ENCODE measurements around the gene IGSF21. TPM values are rescaled to one million over a fixed set of nuclear protein-coding genes. Genes with fewer than 3 reads are reported as not detected.

Gene IGSF21
- total RNA-seq, 1 donor from 2014 or later: 4.4 TPM

GRCh38 chr1:18341291-18342069, 233.9 kb downstream of the IGSF21 start:
- Mint-ChIP-seq H3K27me3 (ENCODE audit: unreplicated experiment) (no peaks in the 10 kb centered on the region), H3K9me3 (ENCODE audit: unreplicated experiment) (no peaks in the 10 kb centered on the region), H3K27ac (ENCODE audit: unreplicated experiment) (no peak overlapping the region), H3K4me3 (ENCODE audit: unreplicated experiment) (no peak overlapping the region), H3K4me1 (ENCODE audit: unreplicated experiment) (no peaks in the 10 kb centered on the region), H3K36me3 (ENCODE audit: low read depth, unreplicated experiment) (no peaks in the 10 kb centered on the region)
- DNase-seq (ENCODE audit: low spot score): no peak
- no peak for TF ChIP-seq CTCF (IDR thresholded peaks at IDR 0.05; ENCODE audit: unreplicated experiment)

- DNase-seq (ENCODE audit: low spot score): no peak
- H3K36me3 Mint-ChIP-seq (ENCODE audit: low read depth, unreplicated experiment): no peaks in the 10 kb centered on the region
Observed at GRCh38 chr1:18342744-18343143, 235.1 kb downstream of the IGSF21 start.

GRCh38 chr1:18343581-18343980, 236.0 kb downstream of the IGSF21 start:
- Mint-ChIP-seq H3K27me3 (ENCODE audit: unreplicated experiment) (peaks cover 2% of the 10 kb centered on the region), H3K4me1 (ENCODE audit: unreplicated experiment) (no peaks in the 10 kb centered on the region), H3K4me3 (ENCODE audit: unreplicated experiment) (no peak overlapping the region), H3K36me3 (ENCODE audit: low read depth, unreplicated experiment) (no peaks in the 10 kb centered on the region), H3K27ac (ENCODE audit: unreplicated experiment) (no peak overlapping the region), H3K9me3 (ENCODE audit: unreplicated experiment) (no peaks in the 10 kb centered on the region)
- no peak for DNase-seq (ENCODE audit: low spot score)
- TF ChIP-seq CTCF (IDR thresholded peaks at IDR 0.05; ENCODE audit: unreplicated experiment): no peak

More at GRCh38 chr1:18342744-18343143, 235.1 kb downstream of the IGSF21 start:
- H3K27ac Mint-ChIP-seq (ENCODE audit: unreplicated experiment): no peak overlapping the region
- no peaks in the 10 kb centered on the region for H3K4me1 Mint-ChIP-seq (ENCODE audit: unreplicated experiment)
- H3K4me3 Mint-ChIP-seq (ENCODE audit: unreplicated experiment): no peak overlapping the region
- H3K27me3 Mint-ChIP-seq (ENCODE audit: unreplicated experiment): peaks cover 2% of the 10 kb centered on the region
- H3K9me3 Mint-ChIP-seq (ENCODE audit: unreplicated experiment): no peaks in the 10 kb centered on the region
- no peak for TF ChIP-seq CTCF (IDR thresholded peaks at IDR 0.05; ENCODE audit: unreplicated experiment)

- Mint-ChIP-seq H3K36me3 (ENCODE audit: low read depth, unreplicated experiment) (no peaks in the 10 kb centered on the region), H3K4me1 (ENCODE audit: unreplicated experiment) (no peaks in the 10 kb centered on the region), H3K27me3 (ENCODE audit: unreplicated experiment) (peaks cover 2% of the 10 kb centered on the region), H3K4me3 (ENCODE audit: unreplicated experiment) (no peak overlapping the region), H3K9me3 (ENCODE audit: unreplicated experiment) (no peaks in the 10 kb centered on the region), H3K27ac (ENCODE audit: unreplicated experiment) (no peak overlapping the region)
- no peak for DNase-seq (ENCODE audit: low spot score)
- TF ChIP-seq CTCF (IDR thresholded peaks at IDR 0.05; ENCODE audit: unreplicated experiment): no peak
Observed at GRCh38 chr1:18344755-18345154, 237.2 kb downstream of the IGSF21 start.

- no peak for DNase-seq (ENCODE audit: low spot score)
- Mint-ChIP-seq H3K27me3 (ENCODE audit: unreplicated experiment) (peaks cover 2% of the 10 kb centered on the region), H3K4me1 (ENCODE audit: unreplicated experiment) (no peaks in the 10 kb centered on the region), H3K27ac (ENCODE audit: unreplicated experiment) (no peak overlapping the region), H3K36me3 (ENCODE audit: low read depth, unreplicated experiment) (no peaks in the 10 kb centered on the region), H3K9me3 (ENCODE audit: unreplicated experiment) (no peaks in the 10 kb centered on the region), H3K4me3 (ENCODE audit: unreplicated experiment) (no peak overlapping the region)
- no peak for TF ChIP-seq CTCF (IDR thresholded peaks at IDR 0.05; ENCODE audit: unreplicated experiment)
Observed at GRCh38 chr1:18347559-18347958, 240.0 kb downstream of the IGSF21 start.
